GM12878 (cell line): Measurements from ENCODE around the gene CATSPER4. TPM values are rescaled to one million over a fixed set of nuclear protein-coding genes. Genes with fewer than 3 reads are reported as not detected.

Experiments
- ATAC-seq: fragments of 200-7000 bp; cut with Tn5 transposase; 3 replicates; pipeline ENCODE4 v1.9.1; 2020; ENCODE audit warnings: mild to moderate bottlenecking, moderate library complexity
- BruUV-seq: library from RNA; stranded (reverse); fragments of 400-500 nt; replicated peaks from 2 replicates; lab custom pipeline; 2021; lab: Mats Ljungman, UMichigan
- CTCF ChIA-PET: fragments of 300-600 bp; sonication (Branson Sonifier 250); formaldehyde crosslinking; extraction: SDS; loops from one replicate; lab custom pipeline; 2021; ENCODE audit warnings: inconsistent platforms; lab: Yijun Ruan, JAX
- POLR2A ChIA-PET: fragments of 350-600 bp; formaldehyde crosslinking; extraction: SDS; loops from one replicate; lab custom pipeline; 2021; ENCODE audit warnings: inconsistent platforms; lab: Charles Lee
- RAD21 ChIA-PET: fragments of 300-600 bp; sonication (Branson Sonifier 250); formaldehyde crosslinking; loops from one replicate; lab custom pipeline; 2023; ENCODE audit warnings: antibody characterized with exemption; ENCODE audit not compliant: unreplicated experiment; lab: Charles Lee
- SMC1A ChIA-PET: fragments of 300-600 bp; sonication (Branson Sonifier 250); formaldehyde crosslinking; loops from one replicate; lab custom pipeline; 2023; ENCODE audit not compliant: unreplicated experiment, uncharacterized antibody; lab: Charles Lee
- DNase-seq: peaks from one replicate; pipeline ENCODE4 v3.0.0-alpha.2; 2011; ENCODE audit warnings: low read depth, low spot score
- FAIRE-seq: peaks from 3 replicates; lab custom pipeline; 2011; peaks lifted over from hg19 to GRCh38; lab: Jason Lieb, UNC
- H2AFZ ChIP-seq: 2 replicates; pipeline ENCODE4 v1.6.0; 2011; ENCODE audit warnings: low read depth, low read length, control low read depth; ENCODE audit not compliant: control insufficient read depth
- H3K27ac ChIP-seq: 2 replicates; pipeline ENCODE4 v1.5.1; 2011; ENCODE audit warnings: control low read depth; ENCODE audit not compliant: control insufficient read depth, insufficient read depth
- H3K27me3 ChIP-seq, 2 experiments: replicated peaks in 1 of 2; 2 replicates each; pipeline versions ENCODE4 v1.6.0 to v1.6.1; 2011; ENCODE audit warnings: low read length in 1 of 2; ENCODE audit not compliant: control insufficient read depth in 2 of 2, insufficient read depth in 2 of 2
- H3K36me3 ChIP-seq, 2 experiments: 2 replicates each; pipeline ENCODE4 v1.5.1; 2011; ENCODE audit warnings: low read length in 1 of 2; ENCODE audit not compliant: control insufficient read depth in 2 of 2, insufficient read depth in 2 of 2
- H3K4me1 ChIP-seq: 2 replicates; pipeline ENCODE4 v1.6.1; 2011; ENCODE audit warnings: mild to moderate bottlenecking, low read length, moderate library complexity, mixed read lengths; ENCODE audit not compliant: control insufficient read depth, insufficient read depth
- H3K4me2 ChIP-seq: 2 replicates; pipeline ENCODE4 v1.6.0; 2011; ENCODE audit warnings: control low read depth; ENCODE audit not compliant: control insufficient read depth, insufficient read depth
- H3K4me3 ChIP-seq: fragments of 200-600 bp; sonication (generic); 2 replicates; pipeline ENCODE4 v1.5.1; 2016
- H3K79me2 ChIP-seq: 2 replicates; pipeline ENCODE4 v1.6.0; 2011; ENCODE audit warnings: low read length; ENCODE audit not compliant: control insufficient read depth, insufficient read depth
- H3K9ac ChIP-seq: 2 replicates; pipeline ENCODE4 v1.8.0; 2011; ENCODE audit warnings: low read length, control low read depth, mixed read lengths; ENCODE audit not compliant: control insufficient read depth, insufficient read depth
- H3K9me3 ChIP-seq: replicated peaks from 3 replicates; pipeline ENCODE4 v1.5.1; 2011; ENCODE audit warnings: mild to moderate bottlenecking, low read length; ENCODE audit not compliant: control insufficient read depth, insufficient read depth
- H4K20me1 ChIP-seq: 2 replicates; pipeline ENCODE4 v1.6.0; 2011; ENCODE audit not compliant: control insufficient read depth, insufficient read depth
- ASH2L ChIP-seq: fragments of 300-600, 200-600 bp; sonication (generic); IDR thresholded peaks from 2 replicates; pipeline ENCODE4 v1.6.1; 2017; ENCODE audit warnings: low read depth, mild to moderate bottlenecking, borderline replicate concordance
- BMI1 ChIP-seq: fragments of 450-650 bp; IDR thresholded peaks from 2 replicates; pipeline ENCODE4 v1.6.1; 2016; ENCODE audit warnings: mild to moderate bottlenecking, moderate library complexity, borderline replicate concordance
- E2F4 ChIP-seq: IDR thresholded peaks from 2 replicates; pipeline ENCODE4 v1.6.1; 2012; ENCODE audit warnings: low read depth, low read length, improper control_type of control experiment
- EGR1 ChIP-seq, 2 experiments: IDR thresholded peaks; 1 replicate in 1 of 2; 2 replicates in 1 of 2; pipeline ENCODE4 v1.6.1; 2011 to 2012; ENCODE audit warnings: low read depth in 2 of 2, low read length in 2 of 2, borderline replicate concordance in 1 of 2, mild to moderate bottlenecking in 1 of 2, moderate library complexity in 1 of 2
- FOS ChIP-seq: IDR thresholded peaks from 3 replicates; pipeline ENCODE4 v1.6.1; 2011; ENCODE audit warnings: borderline replicate concordance; ENCODE audit not compliant: insufficient read length; ENCODE audit errors: extremely low read depth
- GABPA ChIP-seq: IDR thresholded peaks from 2 replicates; pipeline ENCODE4 v1.6.1; 2014; ENCODE audit warnings: antibody characterized with exemption, low read depth, mild to moderate bottlenecking, inconsistent platforms
- JUND ChIP-seq: IDR thresholded peaks from 2 replicates; pipeline ENCODE4 v1.6.1; 2012; ENCODE audit warnings: low read depth, mild to moderate bottlenecking, low read length, improper control_type of control experiment, moderate library complexity
- NFIC ChIP-seq: IDR thresholded peaks from 2 replicates; pipeline ENCODE4 v1.6.1; 2012; ENCODE audit warnings: low read depth, mild to moderate bottlenecking, inconsistent platforms, low read length, moderate library complexity
- NFYB ChIP-seq: IDR thresholded peaks from 2 replicates; pipeline ENCODE4 v1.6.1; 2011; ENCODE audit warnings: low read depth, mild to moderate bottlenecking, low read length, improper control_type of control experiment, moderate library complexity; ENCODE audit not compliant: insufficient read depth
- NKRF ChIP-seq: fragments of 450-650 bp; conservative IDR thresholded peaks from 2 replicates; pipeline ENCODE4 v1.6.1; 2017; ENCODE audit warnings: mild to moderate bottlenecking, moderate library complexity
- NRF1 ChIP-seq: conservative IDR thresholded peaks from 2 replicates; pipeline ENCODE4 v1.6.1; 2011; ENCODE audit warnings: mild to moderate bottlenecking, low read depth, low read length, improper control_type of control experiment
- POLR2AphosphoS5 ChIP-seq: IDR thresholded peaks from 2 replicates; pipeline ENCODE4 v1.6.1; 2011; ENCODE audit warnings: mild to moderate bottlenecking, low read length, inconsistent platforms
- POU2F2 ChIP-seq: IDR thresholded peaks from 3 replicates; pipeline ENCODE4 v1.6.1; 2011; ENCODE audit warnings: low read depth, mild to moderate bottlenecking, low read length, borderline replicate concordance
- SIN3A ChIP-seq: IDR thresholded peaks from 2 replicates; pipeline ENCODE4 v1.6.1; 2012; ENCODE audit warnings: low read depth, low read length, improper control_type of control experiment
- SIX5 ChIP-seq: IDR thresholded peaks from 2 replicates; pipeline ENCODE4 v1.6.1; 2011; ENCODE audit warnings: mild to moderate bottlenecking, low read depth, low read length, moderate library complexity; ENCODE audit not compliant: severe bottlenecking
- SMC3 ChIP-seq: IDR thresholded peaks from 2 replicates; pipeline ENCODE4 v1.6.1; 2011; ENCODE audit warnings: low read length, improper control_type of control experiment, borderline replicate concordance
- YBX1 ChIP-seq: fragments of 450-650 bp; IDR thresholded peaks from 2 replicates; pipeline ENCODE4 v1.6.1; 2016; ENCODE audit warnings: antibody characterized with exemption
- ZNF687 ChIP-seq: fragments of 450-650 bp; IDR thresholded peaks from 2 replicates; pipeline ENCODE4 v1.6.1; 2017; ENCODE audit warnings: mild to moderate bottlenecking, moderate library complexity
- ZZZ3 ChIP-seq: IDR thresholded peaks from 2 replicates; pipeline ENCODE4 v1.6.1; 2011; ENCODE audit warnings: low read depth; ENCODE audit not compliant: control insufficient read depth, insufficient read length
- WGBS: methylation state at CpG from one replicate; pipeline ENCODE4 v1.1.6; 2016; ENCODE audit warnings: low lambda C conversion rate; ENCODE audit not compliant: insufficient replicate concordance, insufficient coverage; ENCODE audit errors: missing lambda C conversion rate; 5-methylcytosine and 5-hydroxymethylcytosine counted together
- in situ Hi-C: fragments of 300-500 bp; cut with MboI; formaldehyde crosslinking; loops from 9 replicates; pipeline ENCODE4 v1.14.3; 2018; ENCODE audit warnings: mixed read lengths
- intact Hi-C: fragments of 100-400 bp; cut with micrococcal nuclease; formaldehyde crosslinking; loops from one replicate; pipeline ENCODE4 v1.14.2; 2022; ENCODE audit not compliant: unreplicated experiment
- polyA plus RNA-seq, 11 experiments: library from polyadenylated mRNA; depleted of rRNA in 4 of 11; unstranded in 6 of 11; stranded (reverse) in 5 of 11; fragments of >200 nt; fragmentation: Nextera tagmentation in 4 of 11; fragmentation: Illumina TruSeq in 1 of 11; extraction: Ambion mirVana in 4 of 11; extraction: Trizol in 1 of 11; gene quantifications; 1 replicate in 1 of 11; 2 replicates in 10 of 11; pipeline versions ENCODE4 v1.2.1 to v1.2.3, GENCODE V29; 2011 to 2016; ENCODE audit warnings: inconsistent platforms in 2 of 11, missing spikeins in 2 of 11, low read depth in 1 of 11
- total RNA-seq, 4 experiments: library from RNA; depleted of rRNA in 3 of 4; stranded (reverse); fragments of >200 nt in 3 of 4; fragmentation: Illumina TruSeq in 1 of 4; extraction: Trizol in 1 of 4; gene quantifications; 2 replicates each; pipeline versions ENCODE4 v1.2.1 to v1.2.3, GENCODE V29; 2013 to 2021

CATSPER4 gene
- total and polyA plus RNA-seq, 10 of the 15 experiments (the other 5 are each of a cell fraction or from before 2014, with no cell fraction given): 0.13 TPM; not detected in 9

- in situ Hi-C loops: no loop called here
- CTCF ChIA-PET: no interaction called here
- ATAC-seq (no peak), DNase-seq (no peak), FAIRE-seq (no peak)
- WGBS: 40% methylated on average over 7 of the region's 7 CpGs
- Histone ChIP-seq H2AFZ (no peak overlapping the region; the same call in 1 of the 2 replicates), H3K27me3 (peaks cover 0 to 5% of the 10 kb centered on the region in 2 experiments; a peak in 2 of 4 replicates), H3K36me3 (no peaks in the 10 kb centered on the region), H3K4me1 (no peaks in the 10 kb centered on the region), H3K79me2 (no peaks in the 10 kb centered on the region), H3K4me3 (no peak overlapping the region), H4K20me1 (no peaks in the 10 kb centered on the region; the same call in 1 of the 2 replicates), H3K9me3 (no peaks in the 10 kb centered on the region), H3K4me2 (no peak overlapping the region), H3K9ac (no peak overlapping the region), H3K27ac (no peak overlapping the region)
- RAD21 ChIA-PET: no interaction called here
- BruUV-seq: no TSS peak
- POLR2A ChIA-PET: no interaction called here
- intact Hi-C loops: no loop called here
- SMC1A ChIA-PET: no interaction called here
- no peak for TF ChIP-seq FOS
- TF ChIP-seq NKRF: no peak
- no peak for TF ChIP-seq NRF1
- TF ChIP-seq EGR1 (IDR thresholded peaks at IDR 0.05; ENCODE audit: borderline replicate concordance in 1 of 2, low read depth in 2 of 2, low read length in 2 of 2): no peak
- no peak for TF ChIP-seq ZNF687
- no peak for TF ChIP-seq E2F4
- no peak for TF ChIP-seq NFYB
- TF ChIP-seq BMI1: no peak
- no peak for TF ChIP-seq ASH2L
- no peak for TF ChIP-seq POU2F2
- no peak for TF ChIP-seq JUND
- TF ChIP-seq ZZZ3: no peak
- no peak for TF ChIP-seq GABPA
- no peak for TF ChIP-seq SIX5
- TF ChIP-seq SIN3A: no peak
- TF ChIP-seq POLR2AphosphoS5: no peak
- no peak for TF ChIP-seq NFIC
- TF ChIP-seq SMC3: no peak
- TF ChIP-seq YBX1: no peak
Observed at GRCh38 chr1:26224606-26225005, 34.2 kb downstream of the CATSPER4 start.
